Stimulated activated CD8-positive, alpha-beta memory T cell treated with anti-CD3 and anti-CD28 coated beads, Interleukin-15, amount 100 ng/mL, for 4 hours (primary cell): ENCODE results near the gene PRKD2.

ENCODE experiments used
- DNase-seq, 2 donors: peaks; one replicate each; pipeline ENCODE4 v3.0.0-alpha.2; 2020; ENCODE audit warnings: low read depth in 2 of 2

The PRKD2 gene

GRCh38 chr19:46710687-46711086 lies 6.2 kb downstream of the PRKD2 start:
- no peak for DNase-seq

GRCh38 chr19:46704379-46705076 lies 12.4 kb downstream of the PRKD2 start:
- peak; percentile 54 to 70 for DNase-seq

- DNase-seq, result no peak
Measured at GRCh38 chr19:46700704-46701103, 16.2 kb downstream of the PRKD2 start.

GRCh38 chr19:46698395-46699321 lies 18.3 kb downstream of the PRKD2 start:
- DNase-seq, result no peak

- no peak for DNase-seq
Measured at GRCh38 chr19:46697204-46697960, 19.5 kb downstream of the PRKD2 start.

- no peak for DNase-seq
Measured at GRCh38 chr19:46696866-46697203, 20.1 kb downstream of the PRKD2 start.

GRCh38 chr19:46696052-46696451 lies 20.9 kb downstream of the PRKD2 start:
- no peak for DNase-seq

- no peak for DNase-seq
Measured at GRCh38 chr19:46693760-46694159, 23.2 kb downstream of the PRKD2 start.

- DNase-seq, result no peak
Measured at GRCh38 chr19:46692918-46693722, 23.8 kb downstream of the PRKD2 start.

- DNase-seq, result no peak
Measured at GRCh38 chr19:46691948-46692347, 25.0 kb downstream of the PRKD2 start.

GRCh38 chr19:46691104-46691503 lies 25.8 kb downstream of the PRKD2 start:
- DNase-seq, result no peak

- no peak for DNase-seq
Measured at GRCh38 chr19:46689358-46689757, 27.6 kb downstream of the PRKD2 start.

- DNase-seq, result no peak
Measured at GRCh38 chr19:46687438-46688145, 29.3 kb downstream of the PRKD2 start.

- no peak for DNase-seq
Measured at GRCh38 chr19:46685189-46685588, 31.7 kb downstream of the PRKD2 start.

GRCh38 chr19:46678110-46678732 lies 38.7 kb downstream of the PRKD2 start:
- DNase-seq, result peak in 1 of 2 donors; percentile 14

GRCh38 chr19:46674416-46675178 lies 42.3 kb downstream of the PRKD2 start:
- DNase-seq, result no peak

- no peak for DNase-seq
Measured at GRCh38 chr19:46670813-46671212, 46.1 kb downstream of the PRKD2 start.

GRCh38 chr19:46668662-46669061 lies 48.3 kb downstream of the PRKD2 start:
- DNase-seq, result no peak

GRCh38 chr19:46665072-46665471 lies 51.8 kb downstream of the PRKD2 start:
- no peak for DNase-seq
